OCI-LY3 (cell line): ENCODE data around the gene CDKN2B.
"Not testable (repeated sequence)": the region's sequence is repeated elsewhere in the genome, so short reads cannot be mapped to it uniquely, and the experiment has no call there.

ENCODE experiments used
- H2AFZ ChIP-seq: fragments of 200-600, 300-600 bp; shearing (Covaris generic); 2 replicates; pipeline ENCODE4 v1.6.0; 2014; ENCODE audit warnings: antibody characterized with exemption, low read depth, low read length
- H3K27ac ChIP-seq: fragments of 200-600, 300-600 bp; sonication (generic); 2 replicates; pipeline ENCODE4 v1.5.1; 2014; ENCODE audit warnings: mild to moderate bottlenecking, low read length, moderate library complexity, mixed read lengths
- H3K27me3 ChIP-seq: fragments of 200-600, 300-600 bp; sonication (generic); 2 replicates; pipeline ENCODE4 v1.6.1; 2014; ENCODE audit warnings: low read depth, low read length, mixed read lengths
- H3K36me3 ChIP-seq: fragments of 200-600, 300-600 bp; sonication (generic); replicated peaks from 2 replicates; pipeline ENCODE3; 2014; ENCODE audit warnings: low read depth, low read length, mixed read lengths
- H3K4me1 ChIP-seq: fragments of 300-600, 200-600 bp; sonication (generic); 2 replicates; pipeline ENCODE4 v1.6.1; 2014; ENCODE audit warnings: low read length, mixed read lengths
- H3K4me2 ChIP-seq: fragments of 200-600, 300-600 bp; sonication (generic); 2 replicates; pipeline ENCODE4 v1.6.1; 2014; ENCODE audit warnings: low read length, mixed read lengths
- H3K4me3 ChIP-seq: fragments of 300-600, 200-600 bp; sonication (generic); 2 replicates; pipeline ENCODE4 v1.5.1; 2014; ENCODE audit warnings: antibody characterized with exemption, mild to moderate bottlenecking, low read length, moderate library complexity
- H3K79me2 ChIP-seq: fragments of 300-600, 200-600 bp; shearing (Covaris generic); 2 replicates; pipeline ENCODE4 v1.6.1; 2014; ENCODE audit warnings: mild to moderate bottlenecking, low read length, mixed read lengths
- H3K9ac ChIP-seq: fragments of 300-600, 200-600 bp; shearing (Covaris generic); 2 replicates; pipeline ENCODE4 v1.6.0; 2014; ENCODE audit warnings: mild to moderate bottlenecking, low read length, moderate library complexity
- H3K9me3 ChIP-seq: fragments of 200-600, 300-600 bp; shearing (Covaris generic); 2 replicates; pipeline ENCODE4 v1.6.1; 2014; ENCODE audit warnings: low read length, mixed read lengths; ENCODE audit not compliant: insufficient read depth
- H4K20me1 ChIP-seq: fragments of 200-600, 300-600 bp; sonication (generic); 2 replicates; pipeline ENCODE4 v1.6.1; 2016; ENCODE audit warnings: low read length, mixed read lengths; ENCODE audit not compliant: insufficient read depth
- EZH2phosphoT487 ChIP-seq: fragments of 200-600 bp; shearing (Covaris generic); IDR thresholded peaks from 2 replicates; pipeline ENCODE4 v1.6.1; 2018; ENCODE audit warnings: antibody characterized with exemption, mixed run types, low read depth
- TF ChIP-seq, protein P1 (sequence below): fragments of 200-600, 300-600 bp; sonication (generic); IDR thresholded peaks from 2 replicates; pipeline ENCODE4 v1.5.1; 2014; ENCODE audit warnings: antibody characterized with exemption, low read length, low read depth

The CDKN2B gene

DNA sequence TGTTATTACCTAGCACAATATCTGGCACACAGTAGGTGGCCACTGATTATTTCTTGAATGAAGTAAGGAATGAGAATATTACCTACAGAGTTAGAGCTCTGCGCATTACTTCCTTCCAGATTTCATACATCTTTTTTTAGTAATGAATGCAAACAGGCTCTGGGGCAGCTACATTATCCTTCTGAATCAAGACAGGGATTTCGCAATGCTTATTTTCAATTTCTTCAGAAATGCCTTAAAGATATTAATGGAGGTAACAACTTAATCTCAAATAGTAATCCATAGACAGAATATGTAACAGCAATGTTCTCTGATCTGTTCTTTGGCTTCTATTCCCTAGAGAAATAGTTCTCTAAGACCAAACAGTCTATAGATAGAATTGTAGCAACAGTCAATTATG is 47.5 kb downstream of the CDKN2B start:
- Histone ChIP-seq H3K9me3 (no peaks in the 10 kb centered on the region), H3K36me3 (no peaks in the 10 kb centered on the region), H4K20me1 (no peaks in the 10 kb centered on the region), H3K4me2 (no peak overlapping the region), H3K4me1 (no peaks in the 10 kb centered on the region), H3K4me3 (no peak overlapping the region), H3K79me2 (no peaks in the 10 kb centered on the region), H3K27ac (no peak overlapping the region), H3K9ac (no peak overlapping the region), H3K27me3 (no peaks in the 10 kb centered on the region), H2AFZ (no peak overlapping the region)
- no peak for TF ChIP-seq EZH2phosphoT487
- TF ChIP-seq, protein P1, sequence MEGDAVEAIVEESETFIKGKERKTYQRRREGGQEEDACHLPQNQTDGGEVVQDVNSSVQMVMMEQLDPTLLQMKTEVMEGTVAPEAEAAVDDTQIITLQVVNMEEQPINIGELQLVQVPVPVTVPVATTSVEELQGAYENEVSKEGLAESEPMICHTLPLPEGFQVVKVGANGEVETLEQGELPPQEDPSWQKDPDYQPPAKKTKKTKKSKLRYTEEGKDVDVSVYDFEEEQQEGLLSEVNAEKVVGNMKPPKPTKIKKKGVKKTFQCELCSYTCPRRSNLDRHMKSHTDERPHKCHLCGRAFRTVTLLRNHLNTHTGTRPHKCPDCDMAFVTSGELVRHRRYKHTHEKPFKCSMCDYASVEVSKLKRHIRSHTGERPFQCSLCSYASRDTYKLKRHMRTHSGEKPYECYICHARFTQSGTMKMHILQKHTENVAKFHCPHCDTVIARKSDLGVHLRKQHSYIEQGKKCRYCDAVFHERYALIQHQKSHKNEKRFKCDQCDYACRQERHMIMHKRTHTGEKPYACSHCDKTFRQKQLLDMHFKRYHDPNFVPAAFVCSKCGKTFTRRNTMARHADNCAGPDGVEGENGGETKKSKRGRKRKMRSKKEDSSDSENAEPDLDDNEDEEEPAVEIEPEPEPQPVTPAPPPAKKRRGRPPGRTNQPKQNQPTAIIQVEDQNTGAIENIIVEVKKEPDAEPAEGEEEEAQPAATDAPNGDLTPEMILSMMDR = no peak

DNA sequence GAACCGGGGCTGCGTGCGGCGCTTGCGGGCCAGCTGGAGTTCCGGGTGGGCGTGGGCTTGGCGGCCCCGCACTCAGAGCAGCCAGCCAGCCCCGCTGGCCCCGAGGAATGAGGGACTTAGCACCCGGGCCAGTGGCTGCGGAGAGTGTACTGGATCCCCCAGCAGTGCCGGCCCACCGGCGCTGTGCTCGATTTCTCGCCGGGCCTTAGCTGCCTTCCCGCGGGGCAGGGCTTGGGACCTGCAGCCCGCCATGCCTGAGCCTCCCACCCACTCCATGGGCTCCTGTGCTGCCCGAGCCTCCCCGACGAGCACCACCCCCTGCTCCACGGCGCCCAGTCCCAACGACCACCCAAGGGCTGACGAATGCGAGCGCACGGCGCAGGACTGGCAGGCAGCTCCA is 49.8 kb downstream of the CDKN2B start:
- H2AFZ ChIP-seq, H3K4me2 ChIP-seq: not testable (repeated sequence)

DNA sequence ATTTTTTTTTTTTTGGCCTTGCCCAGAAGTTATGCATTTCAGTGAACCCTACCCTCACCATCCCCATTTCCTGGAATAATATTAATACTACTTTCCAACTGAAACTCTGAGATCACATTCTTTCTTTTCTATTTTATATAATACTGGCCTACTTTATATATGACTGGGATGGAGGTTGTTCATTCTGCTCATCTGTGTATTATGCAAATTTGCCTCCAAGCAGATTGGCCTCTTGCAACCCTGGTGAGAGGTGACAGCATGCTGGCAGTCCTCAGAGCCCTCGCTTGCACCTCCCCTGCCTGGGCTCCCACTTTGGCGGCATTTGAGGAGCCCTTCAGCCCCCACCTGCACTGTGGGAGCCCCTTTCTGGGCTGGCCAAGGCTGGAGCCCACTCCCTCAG is 50.3 kb downstream of the CDKN2B start:
- TF ChIP-seq EZH2phosphoT487 = no peak
- TF ChIP-seq, protein P1 = no peak

More for the DNA sequence above, 49.8 kb downstream of the CDKN2B start:
- not testable (repeated sequence) for H3K27me3 ChIP-seq, H3K79me2 ChIP-seq, H3K9me3 ChIP-seq, H3K4me1 ChIP-seq, H3K36me3 ChIP-seq, H4K20me1 ChIP-seq, H3K4me3 ChIP-seq, H3K27ac ChIP-seq, H3K9ac ChIP-seq

More for the DNA sequence above, 50.3 kb downstream of the CDKN2B start:
- Histone ChIP-seq H3K9me3 (no peaks in the 10 kb centered on the region), H3K36me3 (no peaks in the 10 kb centered on the region), H3K79me2 (no peaks in the 10 kb centered on the region), H4K20me1 (no peaks in the 10 kb centered on the region), H3K4me3 (no peak overlapping the region), H2AFZ (no peak overlapping the region), H3K27ac (no peak overlapping the region), H3K4me1 (no peaks in the 10 kb centered on the region), H3K4me2 (no peak overlapping the region), H3K9ac (no peak overlapping the region), H3K27me3 (no peaks in the 10 kb centered on the region)
